Choroid plexus epithelial cell (primary cell): ENCODE data around the gene RIPPLY1.

ENCODE experiments used
- DNase-seq: peaks from one replicate; pipeline ENCODE4 v3.0.0-alpha.2; 2010; ENCODE audit warnings: low read depth
- H3K4me3 ChIP-seq: 2 replicates; pipeline ENCODE4 v1.5.1; 2011; ENCODE audit warnings: low read depth, mild to moderate bottlenecking, control low read depth, low read length, moderate library complexity
- CTCF ChIP-seq: conservative IDR thresholded peaks from 2 replicates; pipeline ENCODE4 v1.5.1; 2011; ENCODE audit warnings: low read depth, mild to moderate bottlenecking, control low read depth, inconsistent platforms, low read length, moderate library complexity

RIPPLY1 gene

GRCh38 chrX:106917830-106918500 lies 14.8 kb upstream of the RIPPLY1 start:
- no peak overlapping the region for H3K4me3 ChIP-seq
- peak; percentile 70 for DNase-seq
- no peak for TF ChIP-seq CTCF

- no peak for TF ChIP-seq CTCF
- peak; percentile 43 for DNase-seq
- no peak overlapping the region for H3K4me3 ChIP-seq
Measured at GRCh38 chrX:106912864-106913263, 9.7 kb upstream of the RIPPLY1 start.

GRCh38 chrX:106906361-106906760 lies 3.2 kb upstream of the RIPPLY1 start:
- no peak for DNase-seq
- TF ChIP-seq CTCF: no peak
- H3K4me3 ChIP-seq: no peak overlapping the region

- DNase-seq: no peak
- H3K4me3 ChIP-seq: no peak overlapping the region
- no peak for TF ChIP-seq CTCF
Measured at GRCh38 chrX:106905064-106905708, 2.0 kb upstream of the RIPPLY1 start.

GRCh38 chrX:106903856-106904528 lies 851 bp upstream of the RIPPLY1 start:
- no peak overlapping the region for H3K4me3 ChIP-seq
- no peak for TF ChIP-seq CTCF
- DNase-seq: no peak

GRCh38 chrX:106902684-106903083 lies 457 bp downstream of the RIPPLY1 start:
- no peak for TF ChIP-seq CTCF
- no peak for DNase-seq
- no peak overlapping the region for H3K4me3 ChIP-seq
